Measurements from ENCODE around the gene PCSK5.

PCSK5 gene

DNA sequence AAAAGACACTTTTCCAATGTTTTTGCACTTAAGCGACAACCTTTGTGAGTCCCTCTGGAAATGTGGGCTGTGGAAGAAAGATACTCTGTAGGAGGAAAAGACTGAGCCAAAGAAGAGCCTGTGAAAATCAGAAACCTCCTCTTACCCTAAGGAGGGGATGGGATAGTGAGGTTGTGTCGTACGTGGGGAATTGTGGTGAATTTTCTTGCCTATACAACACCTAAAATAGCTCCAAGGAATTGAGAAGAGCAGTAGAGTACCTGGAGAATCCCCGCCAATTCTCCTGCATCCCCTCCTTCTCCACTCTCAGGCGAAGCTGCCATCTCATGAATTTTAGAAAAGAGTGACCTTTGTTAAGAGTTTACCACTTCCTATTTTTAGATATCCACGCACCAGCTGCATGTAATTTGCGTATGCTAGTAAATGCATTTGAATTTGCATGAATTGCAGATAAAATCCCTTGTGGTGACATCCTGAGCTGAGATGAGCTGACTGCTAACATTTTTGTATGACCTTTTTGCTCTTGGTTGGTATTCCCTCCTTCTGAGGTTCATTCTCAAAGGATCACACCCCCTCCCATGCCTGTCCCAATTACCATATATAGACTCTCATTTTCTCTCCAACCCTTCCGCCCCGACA, 147.2 kb downstream of the PCSK5 start:
- H3K27ac ChIP-seq, result no peak overlapping the region
- TF ChIP-seq, protein P1, sequence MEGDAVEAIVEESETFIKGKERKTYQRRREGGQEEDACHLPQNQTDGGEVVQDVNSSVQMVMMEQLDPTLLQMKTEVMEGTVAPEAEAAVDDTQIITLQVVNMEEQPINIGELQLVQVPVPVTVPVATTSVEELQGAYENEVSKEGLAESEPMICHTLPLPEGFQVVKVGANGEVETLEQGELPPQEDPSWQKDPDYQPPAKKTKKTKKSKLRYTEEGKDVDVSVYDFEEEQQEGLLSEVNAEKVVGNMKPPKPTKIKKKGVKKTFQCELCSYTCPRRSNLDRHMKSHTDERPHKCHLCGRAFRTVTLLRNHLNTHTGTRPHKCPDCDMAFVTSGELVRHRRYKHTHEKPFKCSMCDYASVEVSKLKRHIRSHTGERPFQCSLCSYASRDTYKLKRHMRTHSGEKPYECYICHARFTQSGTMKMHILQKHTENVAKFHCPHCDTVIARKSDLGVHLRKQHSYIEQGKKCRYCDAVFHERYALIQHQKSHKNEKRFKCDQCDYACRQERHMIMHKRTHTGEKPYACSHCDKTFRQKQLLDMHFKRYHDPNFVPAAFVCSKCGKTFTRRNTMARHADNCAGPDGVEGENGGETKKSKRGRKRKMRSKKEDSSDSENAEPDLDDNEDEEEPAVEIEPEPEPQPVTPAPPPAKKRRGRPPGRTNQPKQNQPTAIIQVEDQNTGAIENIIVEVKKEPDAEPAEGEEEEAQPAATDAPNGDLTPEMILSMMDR (IDR thresholded peaks at IDR 0.05; ENCODE audit: low read depth, low read length, missing control alignments), result no peak
- H3K27me3 ChIP-seq (replicated peaks), result no peaks in the 10 kb centered on the region
- H3K4me3 ChIP-seq (ENCODE audit: low read depth, low read length), result no peak overlapping the region
- in situ Hi-C loops (cut with HindIII; ENCODE audit: low pct_ligation_motif_present, low sequenced_read_pairs), result no loop called here
- DNase-seq, result no peak
- H3K36me3 ChIP-seq (replicated peaks), result no peaks in the 10 kb centered on the region

DNA sequence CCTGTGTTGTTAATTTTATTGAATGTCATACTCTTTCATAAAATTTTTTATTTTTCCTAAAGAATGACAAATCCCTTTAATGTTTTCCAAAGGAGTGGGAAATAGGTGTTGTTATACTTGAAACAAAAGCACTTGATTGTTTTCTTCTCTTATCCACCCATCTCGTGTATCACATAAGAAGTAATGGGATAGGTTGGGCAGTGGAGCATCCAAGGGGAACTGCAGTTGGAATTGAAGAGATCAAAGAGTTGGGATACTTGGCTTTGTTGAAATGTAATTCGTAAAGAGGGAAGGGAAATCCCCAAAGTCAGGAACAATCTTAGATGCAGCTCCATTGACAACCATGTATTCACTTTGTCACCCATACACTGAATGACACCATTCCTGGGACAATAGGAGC, 148.0 kb downstream of the PCSK5 start:
- no peaks in the 10 kb centered on the region for H3K27me3 ChIP-seq (replicated peaks)
- TF ChIP-seq, protein P1 (IDR thresholded peaks at IDR 0.05; ENCODE audit: low read depth, low read length, missing control alignments), result no peak
- H3K36me3 ChIP-seq (replicated peaks), result no peaks in the 10 kb centered on the region
- H3K4me3 ChIP-seq (ENCODE audit: low read depth, low read length), result no peak overlapping the region
- in situ Hi-C loops (cut with HindIII; ENCODE audit: low pct_ligation_motif_present, low sequenced_read_pairs), result no loop called here
- no peak overlapping the region for H3K27ac ChIP-seq
- no peak for DNase-seq

DNA sequence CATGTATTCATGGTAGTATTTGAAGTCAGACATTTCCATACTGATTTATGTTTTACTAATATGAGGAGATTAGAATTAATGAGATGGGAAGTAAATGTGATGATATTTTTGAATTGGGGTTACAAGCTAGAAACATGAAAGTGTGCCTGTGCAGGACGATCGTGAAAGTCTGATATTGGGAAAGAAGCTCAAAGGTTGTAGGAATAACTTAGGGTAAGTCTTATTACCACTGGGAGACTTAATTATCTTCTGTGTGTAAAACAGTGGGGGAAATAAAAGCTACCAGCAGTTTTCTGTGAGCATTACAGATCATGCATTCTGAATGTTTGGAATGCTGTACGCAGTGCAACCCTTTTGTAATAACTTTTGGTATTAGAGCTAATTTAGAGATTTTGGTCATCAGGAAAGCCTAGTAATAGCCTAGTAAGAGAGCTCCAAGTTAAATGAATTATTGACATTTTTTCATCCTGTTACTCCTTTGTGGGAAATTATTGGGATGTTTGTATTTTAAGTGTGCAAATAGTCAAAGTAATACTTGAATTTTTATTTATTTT, 153.9 kb downstream of the PCSK5 start:
- Histone ChIP-seq H3K4me3 (ENCODE audit: low read depth, low read length) (no peak overlapping the region), H3K27ac (no peak overlapping the region), H3K27me3 (replicated peaks) (no peaks in the 10 kb centered on the region), H3K36me3 (replicated peaks) (no peaks in the 10 kb centered on the region)
- in situ Hi-C loops (cut with HindIII; ENCODE audit: low pct_ligation_motif_present, low sequenced_read_pairs), result no loop called here
- TF ChIP-seq, protein P1 (IDR thresholded peaks at IDR 0.05; ENCODE audit: low read depth, low read length, missing control alignments), result no peak
- peak; percentile 3 for DNase-seq

DNA sequence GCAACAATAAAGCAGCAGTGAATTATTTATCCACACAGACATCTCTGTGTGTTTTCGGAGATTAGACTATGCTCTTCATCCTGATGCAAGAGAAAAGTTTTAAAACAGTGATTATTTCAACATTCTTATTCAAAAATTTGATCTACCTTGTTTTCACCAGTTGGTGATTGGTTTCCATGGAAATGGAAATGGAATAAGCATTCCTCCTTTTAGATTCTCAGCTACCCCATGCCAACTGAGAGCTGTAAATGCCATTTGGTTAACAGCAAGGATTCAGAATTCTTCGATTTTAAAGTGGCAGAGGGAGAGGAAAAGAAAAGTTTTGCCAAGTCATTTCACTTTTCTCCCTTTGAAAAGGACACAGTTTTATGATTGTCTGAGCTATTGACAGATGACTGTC, 154.7 kb downstream of the PCSK5 start:
- in situ Hi-C loops (cut with HindIII; ENCODE audit: low pct_ligation_motif_present, low sequenced_read_pairs), result no loop called here
- DNase-seq, result no peak
- H3K36me3 ChIP-seq (replicated peaks), result no peaks in the 10 kb centered on the region
- no peak overlapping the region for H3K27ac ChIP-seq
- no peaks in the 10 kb centered on the region for H3K27me3 ChIP-seq (replicated peaks)
- TF ChIP-seq, protein P1 (IDR thresholded peaks at IDR 0.05; ENCODE audit: low read depth, low read length, missing control alignments), result no peak
- H3K4me3 ChIP-seq (ENCODE audit: low read depth, low read length), result no peak overlapping the region

DNA sequence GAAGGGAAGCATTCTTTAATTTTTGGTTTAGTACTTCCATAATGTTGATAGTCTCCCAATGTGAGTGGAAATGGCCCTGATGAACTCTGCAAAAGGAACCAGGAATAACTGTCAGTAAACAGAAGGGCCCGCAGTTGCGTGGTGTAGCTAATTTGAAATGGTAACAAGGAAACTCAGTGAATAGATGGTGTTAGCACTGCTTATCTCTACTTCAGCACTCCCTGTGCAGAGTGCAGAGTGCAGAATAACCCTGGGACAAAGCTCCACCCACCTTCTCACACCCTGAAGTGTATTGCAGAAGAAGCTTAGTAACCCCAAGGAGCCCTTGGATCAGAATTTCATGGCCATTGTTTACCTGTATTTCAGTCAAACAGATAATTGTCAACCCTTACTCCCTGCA, 158.9 kb downstream of the PCSK5 start:
- no peaks in the 10 kb centered on the region for H3K36me3 ChIP-seq (replicated peaks)
- H3K27ac ChIP-seq, result no peak overlapping the region
- in situ Hi-C loops (cut with HindIII; ENCODE audit: low pct_ligation_motif_present, low sequenced_read_pairs), result no loop called here
- no peak overlapping the region for H3K4me3 ChIP-seq (ENCODE audit: low read depth, low read length)
- DNase-seq, result no peak
- H3K27me3 ChIP-seq (replicated peaks), result no peaks in the 10 kb centered on the region
- TF ChIP-seq, protein P1 (IDR thresholded peaks at IDR 0.05; ENCODE audit: low read depth, low read length, missing control alignments), result no peak

DNA sequence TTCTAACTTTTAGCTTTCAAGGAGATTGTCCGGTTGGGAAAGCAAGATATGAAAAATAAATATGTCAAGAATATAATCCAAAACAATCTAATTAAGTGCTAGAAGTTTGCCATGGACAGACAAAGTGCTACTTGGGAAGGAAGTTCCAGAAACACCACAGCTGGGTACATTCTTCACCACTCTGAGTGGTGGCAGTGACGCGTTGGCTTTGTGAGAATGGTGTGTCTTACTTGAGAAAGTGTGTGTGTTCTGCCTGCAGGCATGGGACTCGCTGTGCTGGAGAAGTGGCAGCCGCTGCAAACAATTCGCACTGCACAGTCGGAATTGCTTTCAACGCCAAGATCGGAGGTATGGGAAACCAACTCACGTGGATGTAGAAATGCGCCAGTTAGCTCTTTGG, 177.2 kb downstream of the PCSK5 start:
- TF ChIP-seq, protein P1 (IDR thresholded peaks at IDR 0.05; ENCODE audit: low read depth, low read length, missing control alignments), result no peak
- in situ Hi-C loops (cut with HindIII; ENCODE audit: low pct_ligation_motif_present, low sequenced_read_pairs), result no loop called here

More for the DNA sequence above, 177.2 kb downstream of the PCSK5 start:
- Histone ChIP-seq H3K27ac (no peak overlapping the region), H3K36me3 (replicated peaks) (no peaks in the 10 kb centered on the region), H3K27me3 (replicated peaks) (no peaks in the 10 kb centered on the region), H3K4me3 (ENCODE audit: low read depth, low read length) (no peak overlapping the region)
- DNase-seq, result no peak
